Stimulated activated CD4-positive, alpha-beta T cell treated with anti-CD3 and anti-CD28 coated beads, Interleukin-4, amount 100 ng/mL, for 48 hours (primary cell): ENCODE measurements around the gene POLQ.
"Not testable (repeated sequence)": the region's sequence is repeated elsewhere in the genome, so short reads cannot be mapped to it uniquely, and the experiment has no call there.

ENCODE experiments used
- DNase-seq, 2 donors: peaks; one replicate each; pipeline ENCODE4 v3.0.0-alpha.2; 2020; ENCODE audit warnings: low read depth in 2 of 2

POLQ gene

DNA sequence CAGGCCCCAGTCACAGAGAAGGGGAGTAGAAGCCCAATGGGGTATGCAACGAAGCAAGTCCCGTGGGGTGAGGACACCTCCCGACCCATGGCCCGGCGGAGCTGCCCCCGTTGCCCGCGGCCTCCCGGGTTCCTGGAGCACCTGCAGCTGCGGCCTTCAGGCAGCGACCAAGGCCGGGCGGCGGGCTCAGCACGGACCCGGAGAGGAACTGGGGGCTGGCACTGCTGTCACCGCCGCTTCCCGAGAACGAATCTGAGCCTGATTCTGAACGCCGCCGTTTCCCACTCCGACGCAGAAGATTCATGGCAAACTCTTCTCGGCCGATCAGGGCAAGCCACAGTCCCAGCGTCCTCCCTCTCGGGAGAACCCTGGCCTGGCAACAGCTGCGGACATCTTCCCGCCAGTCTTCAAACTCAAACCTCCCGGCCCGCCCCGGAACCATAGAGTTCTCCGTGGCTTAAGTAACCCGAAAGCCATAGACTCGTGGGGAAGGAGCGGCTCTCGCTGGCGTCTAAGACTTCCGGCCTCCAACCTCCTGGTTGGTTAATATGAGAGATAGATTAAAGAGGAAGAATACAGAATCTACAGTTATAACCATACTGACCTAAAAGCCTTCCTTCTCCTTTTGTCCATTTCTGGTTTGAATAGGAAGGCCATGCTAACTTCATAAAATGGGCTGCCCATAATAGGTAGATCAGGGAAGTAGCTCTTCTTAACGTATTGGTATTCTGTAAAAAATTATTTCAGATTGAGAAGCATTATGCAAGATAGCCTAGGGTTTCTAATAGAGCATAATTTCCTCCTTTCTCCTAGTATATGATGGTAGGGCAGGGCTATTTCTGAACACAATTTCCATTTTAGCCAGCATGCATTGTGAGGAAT lies at the start of gene POLQ:
TSS of gene POLQ (minus strand) at position 415 of the 882 bp plus-strand sequence. CDS start at position 304, 111 bp downstream.
- DNase-seq: peak; percentile 79 to 84

GRCh38 chr3:121594850-121595249 lies 49.1 kb upstream of the POLQ start:
- DNase-seq: no peak

DNA sequence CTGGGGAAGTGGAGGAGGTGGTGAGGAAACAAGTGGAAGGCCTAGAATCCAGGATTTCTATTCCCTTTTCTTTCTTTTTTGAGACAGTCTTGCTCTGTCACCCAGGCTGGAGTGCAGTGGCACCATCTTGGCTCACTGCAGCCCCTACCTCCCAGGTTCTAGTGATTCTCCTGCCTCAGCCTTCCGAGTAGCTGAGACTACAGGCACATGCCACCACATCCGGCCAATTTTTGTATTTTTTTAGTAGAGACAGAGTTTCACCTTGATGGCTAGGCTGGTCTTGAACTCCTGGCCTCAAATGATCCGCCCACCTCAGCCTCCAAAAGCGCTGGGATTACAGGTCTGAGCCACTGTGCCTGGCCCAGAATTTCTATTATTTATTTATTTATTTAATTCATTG lies 48.0 kb upstream of the POLQ start:
- DNase-seq: not testable (repeated sequence)

- no peak for DNase-seq
Observed at GRCh38 chr3:121592856-121593702, 47.3 kb upstream of the POLQ start, which contains the start of gene FBXO40. Gene FBXO40, plus strand, starts transcription at chr3:121593379. Its CDS starts 27,197 bp downstream, at chr3:121620576.

GRCh38 chr3:121584418-121584817 lies 38.6 kb upstream of the POLQ start:
- DNase-seq: no peak

- DNase-seq: no peak
Observed at GRCh38 chr3:121581691-121582090, 35.9 kb upstream of the POLQ start.

DNA sequence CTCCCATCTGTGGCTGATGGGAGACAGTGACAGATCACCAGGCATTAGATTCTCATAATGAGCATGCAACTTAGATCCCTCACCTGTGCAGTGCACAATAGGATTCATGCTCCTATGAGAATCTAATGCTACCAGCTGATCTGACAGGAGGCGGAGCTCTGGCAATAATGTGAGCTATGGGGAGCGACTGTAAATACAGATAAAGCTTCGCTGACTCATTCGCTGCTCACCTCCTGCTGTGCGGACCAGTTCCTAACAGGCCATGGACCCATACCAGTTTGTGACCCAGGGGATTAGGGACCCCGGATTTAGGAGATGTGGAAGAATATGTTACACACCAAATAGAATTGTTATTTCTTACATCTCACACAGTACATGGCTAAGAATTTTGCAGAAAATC lies 28.7 kb upstream of the POLQ start:
- no peak for DNase-seq

- no peak for DNase-seq
Observed at GRCh38 chr3:121567649-121568048, 21.9 kb upstream of the POLQ start, which contains the start of gene ARGFX. Gene ARGFX, plus strand, starts transcription at chr3:121567949. Its CDS starts 2,765 bp downstream, at chr3:121570714.

- no peak for DNase-seq
Observed at GRCh38 chr3:121566773-121567172, 21.0 kb upstream of the POLQ start.

DNA sequence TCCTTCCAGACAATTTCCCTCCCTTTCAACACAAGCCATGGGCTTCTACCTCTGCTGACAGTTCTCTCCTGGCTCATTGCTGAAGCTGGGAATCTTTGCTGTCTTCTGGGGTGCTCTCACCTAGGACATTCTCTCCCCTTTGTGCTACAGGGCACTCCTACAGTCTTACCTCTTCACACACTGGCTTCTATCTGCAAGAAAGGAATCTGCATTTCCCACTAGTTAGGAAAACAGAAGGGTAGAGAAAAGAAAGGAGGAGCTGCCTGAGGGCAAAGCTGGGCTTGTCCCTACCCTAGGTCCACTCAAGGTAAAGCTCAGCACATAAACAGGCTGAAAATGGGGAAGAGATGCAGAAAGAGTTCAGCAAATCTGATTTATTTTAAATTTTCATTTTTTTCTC lies 16.4 kb upstream of the POLQ start:
- no peak for DNase-seq

GRCh38 chr3:121557426-121557934 lies 11.7 kb upstream of the POLQ start:
- no peak for DNase-seq

GRCh38 chr3:121552797-121553196 lies 7.0 kb upstream of the POLQ start:
- DNase-seq: no peak

GRCh38 chr3:121552379-121552778 lies 6.6 kb upstream of the POLQ start:
- no peak for DNase-seq

DNA sequence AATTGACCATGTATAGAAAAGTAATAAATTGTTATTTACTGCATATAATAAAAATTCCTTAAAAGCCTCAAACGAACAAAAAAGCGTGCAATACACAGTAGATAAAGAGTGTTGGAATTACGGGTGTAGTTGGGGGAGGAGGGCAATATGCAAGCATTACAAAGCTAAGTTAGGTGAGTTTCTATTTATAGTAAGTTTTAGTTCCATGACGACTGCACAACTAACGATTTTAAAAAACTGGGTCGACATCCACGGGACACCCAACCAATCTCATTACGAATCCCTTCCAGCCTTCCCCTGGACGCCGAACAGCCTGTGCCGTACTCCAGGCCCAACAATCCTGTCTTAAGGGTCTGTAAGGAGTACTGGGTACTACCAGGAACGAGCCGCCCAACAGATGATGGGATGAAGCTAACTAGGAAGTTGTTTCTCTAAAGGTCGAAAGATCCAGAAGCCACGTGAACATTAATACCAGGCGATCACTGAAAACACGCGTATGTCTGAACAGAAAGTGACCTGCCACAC lies 677 bp downstream of the POLQ start:
- peak; percentile 1 to 3 for DNase-seq

DNA sequence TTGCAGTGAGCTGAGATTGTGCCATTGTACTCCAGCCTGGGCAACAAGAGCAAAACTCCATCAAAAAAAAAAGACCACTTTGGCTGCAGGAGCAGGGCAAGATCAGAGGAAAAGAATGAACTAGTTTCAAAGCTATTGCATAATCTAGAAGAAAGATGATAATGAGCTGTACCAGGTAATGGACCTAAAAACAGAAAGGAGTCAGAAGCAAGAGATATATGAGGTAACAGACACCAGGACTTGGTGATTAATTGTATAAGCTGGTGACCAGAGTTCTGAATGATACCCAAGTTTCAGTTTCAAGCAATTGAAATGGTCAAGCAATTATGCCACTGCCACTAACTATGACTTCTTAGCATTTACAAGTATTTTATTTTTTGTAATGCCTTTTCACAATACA lies 2.9 kb downstream of the POLQ start:
- no peak for DNase-seq

- no peak for DNase-seq
Observed at GRCh38 chr3:121531269-121531668, 14.5 kb downstream of the POLQ start.

GRCh38 chr3:121529308-121529707 lies 16.5 kb downstream of the POLQ start:
- no peak for DNase-seq

- no peak for DNase-seq
Observed at GRCh38 chr3:121520510-121520909, 25.3 kb downstream of the POLQ start.

GRCh38 chr3:121517953-121518655 lies 27.7 kb downstream of the POLQ start:
- no peak for DNase-seq

DNA sequence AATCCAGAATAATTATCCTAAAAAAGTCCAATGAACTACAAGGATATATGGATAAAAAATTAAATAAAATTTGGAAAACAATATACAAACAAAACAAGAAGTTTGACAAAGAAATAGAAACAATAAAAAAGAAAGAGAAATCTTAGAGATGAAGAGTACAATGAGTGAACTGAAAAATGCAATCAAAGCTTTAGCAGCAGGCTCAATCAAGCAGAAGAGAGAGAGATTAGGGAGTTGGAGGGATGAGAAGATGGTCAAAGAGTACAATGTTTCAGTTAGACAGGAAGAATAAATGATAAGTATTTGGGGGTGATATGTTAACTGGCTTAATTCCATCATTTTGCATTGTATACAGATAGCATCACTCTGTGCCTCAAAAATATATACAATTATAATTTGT lies 29.9 kb downstream of the POLQ start:
- DNase-seq: no peak

DNA sequence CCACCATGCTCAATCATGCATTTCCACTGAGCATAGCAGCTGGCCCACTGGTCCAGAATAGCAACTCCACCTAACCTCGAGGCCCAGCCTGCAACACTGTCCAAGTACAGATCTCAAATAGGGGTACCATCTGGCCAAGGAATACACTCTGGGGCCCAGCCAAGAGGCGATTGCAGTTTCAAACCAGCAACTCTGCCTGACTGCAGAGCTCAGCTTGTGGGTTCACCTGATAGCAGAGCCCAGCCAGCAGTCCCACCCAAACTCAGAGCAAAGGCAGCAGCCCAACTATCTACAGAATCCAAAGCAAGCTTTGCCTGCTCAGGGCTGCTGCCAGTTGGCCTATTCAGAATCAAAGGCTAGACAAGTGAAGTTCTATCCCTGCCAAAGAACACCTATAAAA lies 30.5 kb downstream of the POLQ start:
- no peak for DNase-seq
